GM18526 (cell line): ENCODE data around the gene ZBTB17.

Experiments
- POLR2A ChIP-seq: IDR thresholded peaks from 3 replicates; pipeline ENCODE4 v1.6.1; 2011; ENCODE audit not compliant: insufficient read length; ENCODE audit errors: extremely low read depth

The ZBTB17 gene

DNA sequence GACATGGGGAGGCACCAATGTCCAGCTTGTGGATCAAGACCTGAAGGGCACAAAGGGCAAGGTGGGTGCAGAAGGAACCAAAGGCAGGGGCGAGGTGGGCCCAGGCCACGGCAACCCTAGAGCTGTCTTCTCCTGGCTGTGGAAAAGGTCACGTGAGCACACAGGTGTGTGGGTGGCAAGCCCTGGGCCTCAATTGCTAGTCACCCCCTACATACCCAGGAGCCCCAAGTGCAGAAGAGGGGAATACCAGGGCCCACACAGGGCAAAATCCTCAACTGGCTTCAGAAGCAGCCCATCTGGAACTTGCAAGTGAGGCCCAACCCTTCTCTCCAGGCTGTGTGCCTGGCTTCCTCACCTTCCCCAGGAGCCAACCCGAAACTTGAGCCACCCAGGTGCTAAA lies 25.6 kb downstream of the ZBTB17 start:
- no peak for TF ChIP-seq POLR2A

DNA sequence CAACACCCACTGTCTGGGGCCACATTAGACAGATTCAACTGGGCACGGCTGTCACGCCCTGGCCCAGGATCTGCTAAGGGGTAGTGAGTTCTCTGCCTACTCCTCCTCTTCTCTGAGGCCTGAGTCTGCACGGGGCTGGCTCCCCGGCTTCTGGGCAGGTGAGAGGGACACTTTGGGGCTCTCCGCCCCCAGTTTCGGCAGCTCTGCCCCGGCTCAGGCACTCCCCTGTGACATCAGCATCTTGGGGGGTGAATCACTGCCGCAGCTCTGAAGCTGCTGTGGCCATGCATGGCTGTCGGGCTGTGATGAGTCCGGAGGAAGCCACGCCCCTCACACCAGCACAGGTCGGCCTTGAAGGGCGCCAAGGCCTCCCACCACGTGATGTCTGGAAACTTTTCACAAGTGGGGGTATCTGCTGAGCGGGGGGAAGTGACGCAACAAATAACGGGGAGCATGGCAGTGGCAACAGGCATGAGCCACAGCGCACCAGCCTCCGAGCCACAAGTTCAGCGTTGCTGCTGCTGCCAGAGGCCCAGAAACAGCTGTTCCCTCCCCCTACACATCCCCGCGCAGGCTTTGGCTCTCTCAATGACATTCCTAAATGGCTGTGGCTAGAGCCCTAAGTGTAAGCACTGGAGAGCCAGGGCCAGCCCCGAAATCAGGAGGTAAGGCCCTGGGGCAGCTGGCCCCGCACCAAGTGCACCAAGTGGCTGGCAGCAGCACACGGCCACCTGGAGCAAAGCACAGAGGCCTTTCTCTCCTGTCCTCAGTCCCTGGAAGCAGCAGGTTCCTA lies 26.3 kb downstream of the ZBTB17 start:
- peak; percentile 24 for TF ChIP-seq POLR2A

DNA sequence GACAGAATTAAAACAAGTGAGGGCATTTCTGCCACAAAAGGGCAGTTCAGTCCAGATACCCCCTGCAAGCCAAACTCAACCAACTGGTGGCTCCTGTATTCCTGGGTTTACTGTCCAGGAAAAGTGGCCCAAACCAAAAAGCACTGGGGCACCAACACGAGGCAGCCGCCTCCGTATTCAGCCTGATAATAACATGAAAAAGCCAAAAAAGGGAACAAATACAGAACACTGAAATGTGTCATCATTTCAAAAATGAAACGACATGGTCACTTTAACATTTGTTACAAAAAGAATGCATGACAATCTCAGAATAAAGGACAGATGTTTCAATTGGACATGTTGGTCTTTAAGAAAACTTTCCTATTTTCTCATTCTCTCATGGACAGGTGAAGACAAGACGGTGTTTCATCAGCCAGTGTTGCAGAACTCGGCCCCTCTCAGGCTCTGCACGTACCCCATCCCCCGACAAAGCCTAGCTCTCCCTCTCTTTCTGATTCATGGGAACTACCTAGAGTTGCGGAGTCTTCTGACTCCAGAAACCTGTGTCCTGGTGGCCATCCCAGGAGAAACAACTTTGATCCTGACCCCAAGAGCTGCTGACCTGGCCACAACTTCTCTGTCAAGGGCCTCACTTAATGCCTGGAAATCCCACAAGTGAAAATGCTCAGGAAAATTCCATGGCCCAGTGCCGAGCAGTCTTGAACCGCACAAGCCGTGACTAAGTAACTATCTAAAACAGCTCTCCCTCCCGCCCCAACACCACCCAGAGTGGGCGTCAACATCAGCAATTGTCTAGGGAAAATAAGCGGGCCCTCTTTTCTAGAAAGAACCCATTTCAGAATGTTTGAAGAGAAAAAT lies 27.1 kb downstream of the ZBTB17 start:
- no peak for TF ChIP-seq POLR2A

DNA sequence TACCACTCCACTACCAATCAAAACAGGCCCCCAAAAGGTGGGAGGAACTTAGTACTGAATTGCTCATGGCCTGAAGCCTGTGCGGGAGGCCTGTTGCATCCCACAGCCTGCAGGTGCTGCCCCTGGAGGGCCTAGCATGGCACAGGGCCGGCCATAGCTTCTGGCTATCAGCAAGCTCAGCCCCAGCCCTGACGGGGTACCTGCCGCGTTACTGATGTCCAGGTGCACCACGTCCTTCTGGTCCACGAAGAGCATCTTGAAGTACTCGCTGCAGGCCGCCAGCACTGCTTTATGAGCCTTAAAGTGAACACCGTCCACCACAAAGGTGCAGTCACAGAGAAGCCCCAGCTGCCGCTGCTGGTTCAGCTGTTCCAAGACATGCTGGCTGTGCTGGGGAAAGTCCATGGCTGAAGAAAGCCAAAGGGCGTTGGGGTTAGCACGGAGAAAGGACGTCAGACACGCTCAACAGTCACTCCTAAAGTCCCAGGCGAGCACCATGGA lies 27.8 kb downstream of the ZBTB17 start:
- no peak for TF ChIP-seq POLR2A

DNA sequence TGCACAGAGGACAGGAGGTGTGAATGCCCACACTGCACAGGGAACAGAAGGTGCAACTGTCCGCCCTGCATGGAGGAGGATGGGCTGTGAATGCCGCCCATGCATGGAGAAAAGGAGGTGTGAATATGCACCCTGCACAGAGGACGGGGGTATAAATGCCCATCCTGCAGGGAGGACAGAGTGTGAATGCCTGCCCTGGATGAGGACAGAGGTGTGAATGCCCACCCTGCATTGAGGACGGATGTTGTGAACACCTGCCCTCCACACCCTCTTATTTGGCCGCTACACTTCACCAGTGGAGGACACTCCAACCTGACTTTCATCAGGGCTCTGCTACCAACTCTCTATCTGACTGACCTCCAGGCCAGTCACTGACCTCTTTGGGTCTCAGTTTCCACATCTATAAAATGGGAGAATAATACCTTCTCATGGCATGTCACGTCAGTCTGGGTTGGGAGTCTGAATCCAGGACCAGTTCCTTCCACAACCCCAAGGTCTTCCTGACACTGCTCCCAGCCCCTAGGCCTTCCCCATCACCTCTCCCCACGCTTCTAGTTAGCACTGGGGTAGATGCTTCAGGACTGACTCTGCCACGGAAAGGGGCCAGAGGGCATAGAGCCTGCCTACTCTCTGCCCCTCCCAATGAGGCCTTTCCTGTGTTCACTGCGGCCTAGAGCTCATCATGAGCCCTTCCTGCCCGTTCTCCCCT lies 28.4 kb downstream of the ZBTB17 start:
- TF ChIP-seq POLR2A, result no peak

DNA sequence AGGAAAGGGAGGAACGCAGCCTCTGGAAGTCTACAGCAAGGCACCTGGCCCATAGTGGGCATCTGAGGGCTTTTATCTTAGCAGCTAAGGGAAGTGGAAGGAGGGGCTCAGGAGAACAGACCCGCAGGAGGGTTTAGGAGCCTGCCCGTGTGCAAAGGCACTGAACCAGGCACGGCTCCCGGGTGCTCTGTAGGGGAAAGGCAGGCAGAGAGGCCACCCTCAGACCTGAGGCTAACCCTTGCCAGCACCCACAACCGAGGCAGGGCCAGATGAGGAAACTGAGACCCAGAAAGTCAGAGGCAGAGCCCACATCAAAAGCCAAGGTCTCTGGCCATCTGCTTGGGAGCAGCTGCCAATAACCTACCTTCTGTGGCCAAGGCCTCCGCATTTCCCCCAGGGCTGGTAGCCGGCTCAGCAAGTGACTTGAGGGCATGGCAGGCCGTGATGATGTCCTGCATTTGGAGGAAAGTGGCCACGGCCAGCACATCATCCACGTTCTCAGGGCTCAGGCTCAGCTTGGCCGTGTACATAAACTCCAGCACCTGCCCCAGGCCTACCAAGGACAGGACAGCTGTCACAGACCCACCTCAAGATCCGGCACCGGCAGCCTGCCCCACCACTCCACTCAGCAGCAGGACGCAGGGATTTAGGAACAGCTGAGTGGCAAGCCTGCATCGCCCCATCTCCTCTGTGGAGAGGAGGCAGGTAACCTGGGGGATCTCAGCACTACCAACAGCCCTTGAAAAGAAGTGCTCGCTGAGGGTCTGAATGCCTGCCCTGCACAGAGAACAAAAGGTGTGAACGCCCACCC lies 29.1 kb downstream of the ZBTB17 start:
- no peak for TF ChIP-seq POLR2A

DNA sequence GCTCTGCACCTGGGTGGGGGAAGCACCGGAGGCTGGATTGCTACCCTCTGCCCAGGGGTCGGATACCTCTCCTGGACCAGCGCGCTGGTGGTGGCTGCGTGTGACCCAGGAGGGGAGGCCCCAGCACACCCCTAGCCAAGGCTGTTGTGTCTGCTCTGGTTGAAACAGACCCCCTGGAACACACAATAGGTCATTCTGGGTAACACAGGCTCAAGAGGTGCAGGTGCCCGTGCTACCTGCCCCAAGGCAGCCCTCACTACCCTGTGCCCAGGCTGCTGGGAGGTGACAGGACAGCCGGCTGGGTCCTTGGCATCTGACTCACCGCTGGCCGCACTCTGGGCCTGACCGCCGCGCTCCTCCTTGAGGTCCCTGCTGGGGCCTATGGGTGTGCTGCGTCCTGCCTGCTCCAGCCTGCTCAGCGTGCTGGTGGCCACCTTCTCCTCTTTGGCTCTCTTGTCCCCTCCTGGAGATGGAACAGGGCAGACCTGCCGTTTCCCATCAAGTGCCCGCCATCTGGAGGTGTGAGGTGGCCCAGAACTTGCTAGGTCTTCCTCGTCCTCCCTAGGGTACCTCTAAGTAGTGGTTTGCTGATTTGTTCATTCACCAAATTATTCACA lies 30.0 kb downstream of the ZBTB17 start:
- no peak for TF ChIP-seq POLR2A

DNA sequence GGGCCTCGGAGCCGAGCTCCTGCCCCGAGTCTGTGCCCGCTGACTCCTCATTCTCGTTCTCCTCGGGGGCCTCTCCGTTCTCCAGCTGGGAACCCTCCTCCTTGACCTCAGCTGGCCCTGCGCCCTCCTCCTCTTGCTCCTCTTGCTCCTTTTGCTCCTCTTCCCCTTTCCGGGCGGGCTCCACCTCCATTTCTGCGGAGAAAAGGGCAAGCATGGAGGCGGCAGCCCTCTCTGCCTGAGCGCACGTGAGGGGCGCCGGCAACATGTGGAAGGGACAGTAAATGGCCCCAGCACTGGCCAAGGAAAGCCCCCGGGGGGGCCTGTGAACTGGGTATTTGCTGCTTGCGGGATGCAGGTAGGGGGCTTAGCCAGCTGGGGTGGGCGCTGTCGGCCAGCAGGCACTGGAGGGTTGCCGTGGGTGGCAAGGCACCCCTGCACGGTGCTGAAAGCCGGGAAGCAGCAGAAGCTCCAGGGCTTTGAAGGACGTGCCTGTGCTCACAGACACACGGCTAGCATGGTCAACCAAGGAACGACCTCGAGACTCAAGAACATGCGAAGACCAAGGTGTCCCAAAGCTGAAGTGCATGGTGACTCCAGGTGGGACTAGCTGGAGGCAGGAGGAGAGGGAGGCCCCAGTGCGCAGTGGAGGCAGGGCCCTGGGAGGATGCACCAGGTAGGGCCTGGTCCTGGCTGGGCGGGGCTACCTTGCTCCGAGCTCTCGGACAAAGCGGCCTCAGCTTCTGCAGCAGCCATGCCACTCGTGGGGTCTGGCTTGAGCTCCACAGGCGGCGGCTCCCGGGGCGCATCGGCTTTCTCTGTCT lies 30.7 kb downstream of the ZBTB17 start:
- TF ChIP-seq POLR2A, result no peak

DNA sequence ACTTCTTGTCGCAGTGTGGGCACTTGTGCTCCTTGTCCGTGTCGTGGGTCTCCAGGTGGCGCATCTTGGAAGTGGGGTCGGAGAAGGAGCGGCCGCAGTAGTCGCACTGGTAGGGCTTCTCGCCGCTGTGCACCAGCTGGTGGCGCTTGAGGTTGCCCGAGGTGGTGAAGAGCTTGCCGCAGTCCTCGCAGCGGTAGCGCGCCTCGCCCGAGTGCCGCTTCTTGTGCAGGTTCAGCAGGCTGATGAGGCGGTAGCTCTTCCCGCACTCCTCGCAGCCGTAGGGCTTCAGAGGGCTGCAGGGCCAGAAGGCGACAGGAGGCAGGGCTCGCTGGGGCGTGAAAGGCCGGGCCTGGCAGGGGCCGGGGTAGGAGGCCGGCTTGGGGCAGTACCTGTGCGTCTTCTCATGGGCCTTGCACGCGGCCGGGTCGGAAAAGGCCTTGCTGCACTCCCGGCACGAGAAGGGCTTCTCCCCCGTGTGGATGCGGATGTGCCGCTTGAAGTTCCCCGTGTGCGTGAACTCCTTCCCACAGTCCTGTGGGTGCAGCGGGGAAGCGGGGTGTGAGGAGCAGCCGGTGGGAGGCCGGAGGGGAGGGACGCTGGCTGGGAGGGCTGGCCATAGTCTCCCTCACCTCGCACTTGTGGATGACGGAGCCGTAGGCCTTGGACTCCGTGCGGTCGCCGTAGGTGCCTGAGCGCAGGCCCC lies 31.4 kb downstream of the ZBTB17 start:
- no peak for TF ChIP-seq POLR2A

DNA sequence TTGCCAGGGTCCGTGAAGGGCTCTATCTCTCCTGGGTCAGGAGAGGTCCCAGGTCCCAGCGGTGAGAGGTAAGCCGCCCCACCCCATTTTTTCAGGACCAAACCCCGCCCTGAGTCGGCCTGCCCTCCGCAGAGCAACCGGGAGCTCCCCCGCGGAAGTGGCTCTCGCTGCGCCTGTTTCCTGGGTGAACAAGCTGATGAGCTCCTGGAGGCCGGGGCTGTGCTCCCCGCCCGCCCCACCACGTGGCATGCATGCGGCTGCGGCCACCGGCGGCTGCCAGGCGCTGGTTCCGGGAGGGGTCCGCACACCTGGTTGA lies 32.0 kb downstream of the ZBTB17 start:
- TF ChIP-seq POLR2A, result no peak

DNA sequence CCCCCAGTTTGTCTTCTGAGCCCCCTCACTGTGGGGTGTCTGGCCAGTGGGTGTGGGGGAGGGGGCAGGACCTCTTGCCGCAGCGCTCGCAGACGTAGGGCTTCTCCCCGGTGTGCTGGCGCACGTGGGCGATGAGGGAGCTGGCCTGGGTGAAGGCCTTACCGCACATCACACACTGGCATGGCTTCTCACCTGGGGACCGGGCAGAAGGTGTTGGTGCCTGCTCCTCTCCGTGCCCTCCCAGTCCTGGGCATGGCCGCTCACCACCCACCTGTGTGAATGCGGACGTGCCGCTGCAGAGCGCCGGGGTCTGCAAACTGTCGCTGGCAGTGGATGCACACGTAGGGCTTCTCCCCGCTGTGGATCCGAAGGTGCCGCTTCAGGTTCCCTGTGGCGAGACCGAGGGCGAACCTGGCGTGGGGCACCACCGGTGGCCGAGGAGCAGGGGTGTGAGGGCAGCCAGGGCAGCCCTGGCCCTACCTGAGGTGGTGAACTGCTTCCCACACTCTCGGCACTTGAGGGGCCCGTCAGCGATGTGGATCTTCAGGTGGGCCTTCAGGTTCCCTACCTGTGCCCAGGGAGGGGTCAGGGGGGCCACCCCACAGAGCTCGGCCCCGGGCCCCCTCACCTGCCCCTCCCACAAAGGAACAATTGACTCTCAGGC lies 32.4 kb downstream of the ZBTB17 start:
- TF ChIP-seq POLR2A, result no peak

DNA sequence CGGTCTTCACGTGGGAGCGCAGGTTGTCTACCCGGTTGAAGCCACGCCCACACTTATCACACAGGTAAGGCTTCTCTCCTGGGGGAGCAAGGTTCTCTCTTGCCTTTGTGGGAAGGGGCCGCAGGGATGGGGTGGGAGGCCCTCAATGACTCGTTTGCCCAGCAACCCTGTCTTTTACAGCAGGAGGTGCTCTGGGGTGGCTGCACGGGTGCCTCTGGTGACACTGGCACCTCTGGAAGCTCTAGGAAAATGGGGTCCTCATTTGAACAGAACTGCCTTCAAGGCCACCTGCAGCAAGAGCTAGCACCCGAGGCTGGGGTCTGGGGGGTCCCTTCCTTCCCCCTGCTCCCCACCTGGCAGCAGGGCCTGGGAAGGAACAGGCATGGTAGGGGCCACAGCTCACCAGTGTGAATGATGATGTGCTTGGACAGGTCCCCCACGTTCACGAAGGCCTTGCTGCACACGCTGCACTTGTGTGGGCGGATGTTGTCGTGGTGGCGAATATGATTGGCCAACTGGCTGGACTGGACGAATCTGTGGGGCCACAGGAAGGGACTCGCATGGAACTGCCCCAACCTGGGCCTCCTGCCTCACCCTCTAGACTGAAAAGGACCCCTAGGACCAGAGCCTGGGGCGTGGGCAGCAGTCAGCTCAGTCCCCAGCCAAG lies 33.1 kb downstream of the ZBTB17 start:
- TF ChIP-seq POLR2A, result no peak
